GM12878 (cell line): ENCODE data around the gene RNASEH2A. TPM values are rescaled to one million over a fixed set of nuclear protein-coding genes. Genes with fewer than 3 reads are reported as not detected.

Experiments used
- BCL3 ChIP-seq: IDR thresholded peaks from 2 replicates; pipeline ENCODE4 v1.6.1; 2011; ENCODE audit warnings: borderline replicate concordance, low read depth, mild to moderate bottlenecking, moderate library complexity, low read length; ENCODE audit not compliant: insufficient read depth, poor library complexity, severe bottlenecking
- BMI1 ChIP-seq: fragments of 450-650 bp; IDR thresholded peaks from 2 replicates; pipeline ENCODE4 v1.6.1; 2016; ENCODE audit warnings: mild to moderate bottlenecking, moderate library complexity, borderline replicate concordance
- BRCA1 ChIP-seq: IDR thresholded peaks from 2 replicates; pipeline ENCODE4 v1.6.1; 2011; ENCODE audit warnings: low read depth, low read length, improper control_type of control experiment
- E2F8 ChIP-seq: fragments of 450-650 bp; IDR thresholded peaks from 2 replicates; pipeline ENCODE4 v1.6.1; 2018; ENCODE audit warnings: mild to moderate bottlenecking, low read depth, moderate library complexity; ENCODE audit not compliant: partially characterized antibody
- EP300 ChIP-seq, 2 experiments: fragments of 150-350 bp in 1 of 2; IDR thresholded peaks; 2 replicates each; pipeline ENCODE4 v1.6.1; 2011 to 2012; ENCODE audit warnings: low read depth in 2 of 2, low read length in 2 of 2, borderline replicate concordance in 1 of 2, improper control_type of control experiment in 1 of 2, inconsistent platforms in 1 of 2; ENCODE audit not compliant: control insufficient read depth in 1 of 2
- ESRRA ChIP-seq: IDR thresholded peaks from 2 replicates; pipeline ENCODE4 v1.6.1; 2012; ENCODE audit warnings: mild to moderate bottlenecking, low read length, improper control_type of control experiment
- ETV6 ChIP-seq, 2 experiments: fragments of 450-650 bp in 1 of 2; IDR thresholded peaks in 1 of 2; conservative IDR thresholded peaks in 1 of 2; 2 replicates each; pipeline ENCODE4 v1.6.1; 2014; ENCODE audit warnings: antibody characterized with exemption in 1 of 2, borderline replicate concordance in 1 of 2, low read depth in 1 of 2, mild to moderate bottlenecking in 1 of 2, moderate library complexity in 1 of 2
- MEF2A ChIP-seq: IDR thresholded peaks from 2 replicates; pipeline ENCODE4 v1.6.1; 2011; ENCODE audit warnings: low read depth, mild to moderate bottlenecking, low read length, moderate library complexity; ENCODE audit not compliant: insufficient read depth
- MYB ChIP-seq: fragments of 150-350 bp; IDR thresholded peaks from 2 replicates; pipeline ENCODE4 v1.6.1; 2014; ENCODE audit warnings: mild to moderate bottlenecking, low read depth, low read length, borderline replicate concordance
- NFYA ChIP-seq: IDR thresholded peaks from 2 replicates; pipeline ENCODE4 v1.6.1; 2011; ENCODE audit warnings: low read depth, mild to moderate bottlenecking, low read length, improper control_type of control experiment, borderline replicate concordance
- NFYB ChIP-seq: IDR thresholded peaks from 2 replicates; pipeline ENCODE4 v1.6.1; 2011; ENCODE audit warnings: low read depth, mild to moderate bottlenecking, low read length, improper control_type of control experiment, moderate library complexity; ENCODE audit not compliant: insufficient read depth
- POLR2AphosphoS2 ChIP-seq: IDR thresholded peaks from 2 replicates; pipeline ENCODE4 v1.6.1; 2011; ENCODE audit warnings: low read depth, mild to moderate bottlenecking, low read length, improper control_type of control experiment, moderate library complexity
- POLR2AphosphoS5 ChIP-seq: IDR thresholded peaks from 2 replicates; pipeline ENCODE4 v1.6.1; 2011; ENCODE audit warnings: mild to moderate bottlenecking, low read length, inconsistent platforms
- PRDM15 ChIP-seq: fragments of 450-650 bp; formaldehyde crosslinking; IDR thresholded peaks from 2 replicates; pipeline ENCODE4 v1.4.0; 2020; ENCODE audit warnings: mild to moderate bottlenecking, moderate library complexity
- RB1 ChIP-seq: fragments of 450-650 bp; formaldehyde crosslinking; IDR thresholded peaks from 2 replicates; pipeline ENCODE4 v1.6.1; 2017; ENCODE audit warnings: mild to moderate bottlenecking, borderline replicate concordance
- RUNX3 ChIP-seq: IDR thresholded peaks from 2 replicates; pipeline ENCODE4 v1.6.1; 2012; ENCODE audit warnings: low read length, inconsistent platforms
- SMARCA5 ChIP-seq: fragments of 450-650 bp; IDR thresholded peaks from 2 replicates; pipeline ENCODE4 v1.6.1; 2017; ENCODE audit warnings: mild to moderate bottlenecking
- SMC3 ChIP-seq: IDR thresholded peaks from 2 replicates; pipeline ENCODE4 v1.6.1; 2011; ENCODE audit warnings: low read length, improper control_type of control experiment, borderline replicate concordance
- TCF3 ChIP-seq: IDR thresholded peaks from 2 replicates; pipeline ENCODE4 v1.6.1; 2012; ENCODE audit warnings: low read depth, mild to moderate bottlenecking, low read length, borderline replicate concordance; ENCODE audit not compliant: insufficient read depth
- polyA plus RNA-seq, 11 experiments: library from polyadenylated mRNA; depleted of rRNA in 4 of 11; unstranded in 6 of 11; stranded (reverse) in 5 of 11; fragments of >200 nt; fragmentation: Nextera tagmentation in 4 of 11; fragmentation: Illumina TruSeq in 1 of 11; extraction: Ambion mirVana in 4 of 11; extraction: Trizol in 1 of 11; gene quantifications; 1 replicate in 1 of 11; 2 replicates in 10 of 11; pipeline versions ENCODE4 v1.2.1 to v1.2.3, GENCODE V29; 2011 to 2016; ENCODE audit warnings: inconsistent platforms in 2 of 11, missing spikeins in 2 of 11, low read depth in 1 of 11
- total RNA-seq, 4 experiments: library from RNA; depleted of rRNA in 3 of 4; stranded (reverse); fragments of >200 nt in 3 of 4; fragmentation: Illumina TruSeq in 1 of 4; extraction: Trizol in 1 of 4; gene quantifications; 2 replicates each; pipeline versions ENCODE4 v1.2.1 to v1.2.3, GENCODE V29; 2013 to 2021

RNASEH2A gene
- total and polyA plus RNA-seq, 10 of the 15 experiments (the other 5 are each of a cell fraction or from before 2014, with no cell fraction given) = 17.4 to 103 (median 40.4) TPM

GRCh38 chr19:12784871-12785430 lies 21.4 kb upstream of the RNASEH2A start (continued):
- TF ChIP-seq POLR2AphosphoS2 (no peak), E2F8 (no peak), EP300 (IDR thresholded peaks at IDR 0.05; ENCODE audit: borderline replicate concordance in 1 of 2, control insufficient read depth in 1 of 2, low read depth in 2 of 2, low read length in 2 of 2) (0 out of 4 replicates have a peak, but pooled peaks of 1 of the 2 experiments have one; percentile 23), MEF2A (no peak), NFYB (no peak), ESRRA (no peak), ETV6 (conservative IDR thresholded peaks at IDR 0.05 in 1 of 2, IDR thresholded peaks at IDR 0.05 in 1 of 2; ENCODE audit: borderline replicate concordance in 1 of 2, low read depth in 1 of 2) (0 out of 4 replicates have a peak, but pooled peaks of 1 of the 2 experiments have one; percentile 40), SMC3 (no peak), SMARCA5 (no peak), NFYA (no peak), BCL3 (no peak), TCF3 (no peak), BRCA1 (no peak), RUNX3 (no peak), POLR2AphosphoS5 (peak; percentile 21; the same call in 1 of the 2 replicates), BMI1 (no peak; the same call in 1 of the 2 replicates), PRDM15 (CRISPR knock-in tag) (no peak), MYB (no peak), RB1 (no peak)
